GM20431 (cell line): ENCODE results near the gene TPH2.

Experiments used
- in situ Hi-C: fragments of 300-500 bp; cut with MseI, MboI; formaldehyde crosslinking; loops from one replicate; pipeline ENCODE4 v1.15.0; 2020; ENCODE audit warnings: low sequenced_read_pairs; ENCODE audit not compliant: unreplicated experiment

Gene TPH2

DNA sequence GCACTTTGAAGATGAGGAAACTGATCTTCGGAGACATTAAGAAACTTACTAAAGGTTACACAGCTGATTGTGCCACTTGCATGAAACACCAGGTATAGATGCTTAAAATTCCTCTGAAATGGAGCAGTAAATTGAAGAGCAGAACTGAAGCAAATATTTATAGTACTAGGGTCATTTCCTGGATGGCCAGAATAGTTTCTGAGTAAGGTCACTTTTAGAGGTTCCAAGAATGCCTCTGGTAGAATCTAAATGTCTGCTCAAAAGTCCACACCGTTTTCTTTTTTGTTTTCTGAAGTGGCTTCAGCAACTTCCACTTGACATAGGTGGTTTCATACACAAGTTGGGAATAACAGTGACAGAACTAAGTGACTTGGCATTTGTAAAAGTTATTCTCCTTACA, 19.4 kb downstream of the TPH2 start:
- in situ Hi-C loops, result no loop called here

DNA sequence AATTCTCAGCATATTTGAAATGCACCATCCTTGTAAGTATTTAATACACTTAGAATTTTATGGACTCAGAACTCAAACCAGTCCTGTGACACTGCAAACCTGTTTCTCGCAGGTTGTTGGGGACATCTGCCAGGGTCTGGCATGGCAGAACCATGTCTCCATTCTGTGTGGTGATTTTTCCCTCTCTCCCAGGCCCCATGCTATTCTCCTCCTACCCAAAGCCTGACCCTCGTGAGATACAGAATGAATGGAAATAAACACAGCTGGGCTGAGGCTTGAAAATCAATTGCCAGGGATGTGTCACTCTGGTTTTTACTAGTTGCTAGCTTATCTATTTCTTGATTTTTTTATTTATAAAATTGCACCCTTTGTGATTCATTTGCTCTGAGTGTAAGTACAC, 19.8 kb downstream of the TPH2 start:
- in situ Hi-C loops, result no loop called here

DNA sequence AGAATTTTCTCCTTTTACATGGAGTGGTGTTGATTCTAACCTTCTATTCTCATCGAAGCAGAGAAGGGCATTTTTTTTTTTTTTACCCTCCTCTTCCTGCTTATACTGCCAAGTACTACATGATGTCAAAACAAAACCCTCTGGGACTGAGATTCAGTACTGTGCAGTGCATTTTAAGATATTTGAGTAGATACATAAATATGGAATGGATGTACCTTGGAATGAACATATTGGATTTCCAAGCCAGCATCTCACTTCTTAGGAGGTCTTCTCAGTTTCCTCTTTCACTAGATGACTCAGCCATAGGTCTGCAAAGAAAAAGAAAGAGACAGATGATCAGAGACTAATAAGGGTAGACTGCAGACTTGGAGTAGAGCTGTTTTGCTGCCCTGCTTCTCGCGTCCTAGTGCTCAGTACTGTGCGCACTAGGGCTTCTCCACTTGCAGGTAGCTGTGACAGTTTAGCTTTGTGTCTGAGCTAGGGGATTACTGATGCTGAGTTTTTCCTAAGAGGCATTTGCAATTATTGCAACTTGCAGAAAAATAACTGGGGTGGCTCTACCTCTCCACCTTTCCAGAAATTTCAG, 20.4 kb downstream of the TPH2 start:
- in situ Hi-C loops, result no loop called here

DNA sequence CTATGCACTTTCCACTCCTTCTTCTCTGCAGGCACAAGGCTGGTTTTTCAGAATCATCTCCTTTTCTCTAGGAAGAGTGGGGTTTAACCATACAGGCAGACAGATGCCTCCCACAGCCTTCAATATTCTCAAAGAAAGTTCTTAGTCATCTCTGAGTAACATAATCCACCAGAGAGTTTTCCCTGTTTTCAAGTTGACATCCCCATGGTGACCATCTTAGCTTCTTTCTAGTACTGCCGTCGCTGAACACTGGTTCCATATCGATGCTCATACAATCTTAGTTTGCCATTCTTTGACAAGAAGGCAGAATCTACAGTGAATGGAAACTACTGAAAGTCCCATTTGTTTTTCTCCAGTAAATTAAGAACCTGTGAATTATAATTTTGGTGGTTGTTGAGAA, 28.6 kb downstream of the TPH2 start:
- in situ Hi-C loops, result no loop called here

DNA sequence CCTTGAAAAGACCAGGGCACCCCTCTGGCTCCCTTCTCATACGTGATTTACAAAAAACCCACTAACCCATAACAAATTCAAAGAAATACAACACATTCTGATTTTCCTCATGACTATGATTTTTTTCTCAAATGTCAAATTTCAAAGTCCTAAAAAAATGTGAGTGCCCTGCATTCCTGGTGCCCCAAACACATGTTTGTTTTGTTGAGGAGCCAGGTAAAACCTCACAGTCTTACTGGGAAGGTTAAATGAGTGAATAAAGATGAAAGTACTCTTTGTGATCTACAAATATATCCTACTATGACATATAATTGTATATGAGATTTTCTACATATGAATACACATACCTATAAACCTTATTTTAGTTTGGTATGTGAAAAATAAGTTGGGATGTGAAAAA, 30.7 kb downstream of the TPH2 start:
- in situ Hi-C loops, result no loop called here

DNA sequence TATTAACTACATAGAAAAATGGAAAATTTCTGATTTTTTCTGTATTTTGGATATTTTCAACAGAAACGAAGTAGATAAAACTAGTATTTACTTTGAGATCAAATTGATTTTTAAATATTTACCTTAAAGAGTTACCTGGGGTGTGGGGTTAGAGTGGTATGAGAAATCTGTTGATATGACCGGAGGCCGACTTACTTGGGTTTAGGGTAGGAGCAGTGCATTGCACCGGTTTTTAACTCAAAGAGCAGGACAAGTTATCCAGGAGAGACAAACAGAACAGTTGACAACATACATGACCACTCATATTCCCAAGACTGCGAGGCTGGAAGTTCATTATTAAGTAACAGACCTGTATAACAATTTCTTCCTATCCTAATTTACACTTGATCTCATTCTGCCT, 31.4 kb downstream of the TPH2 start:
- in situ Hi-C loops, result no loop called here

DNA sequence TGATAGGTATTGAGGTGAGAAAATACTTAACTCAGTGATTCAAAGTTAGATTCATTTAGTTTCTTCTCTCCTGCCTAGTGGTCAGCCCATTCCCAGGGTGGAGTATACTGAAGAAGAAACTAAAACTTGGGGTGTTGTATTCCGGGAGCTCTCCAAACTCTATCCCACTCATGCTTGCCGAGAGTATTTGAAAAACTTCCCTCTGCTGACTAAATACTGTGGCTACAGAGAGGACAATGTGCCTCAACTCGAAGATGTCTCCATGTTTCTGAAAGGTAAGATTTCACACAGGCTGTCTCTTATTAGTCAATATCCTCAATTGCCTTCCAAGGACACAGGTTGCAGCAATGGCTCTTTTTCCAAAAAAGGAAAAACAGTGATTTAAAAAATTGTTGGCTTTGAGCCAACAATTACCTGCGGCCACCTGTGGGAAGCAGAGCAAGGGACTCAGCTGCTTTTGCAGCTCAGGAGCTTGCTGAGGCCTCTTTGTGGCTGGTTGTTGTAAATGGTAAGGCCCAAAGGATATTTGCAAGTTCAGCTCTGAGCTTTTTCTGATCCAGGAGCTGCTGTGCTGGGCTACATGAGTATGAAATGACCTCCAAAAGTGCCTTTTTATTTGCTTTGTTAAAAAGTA, 33.9 kb downstream of the TPH2 start:
- in situ Hi-C loops, result no loop called here

DNA sequence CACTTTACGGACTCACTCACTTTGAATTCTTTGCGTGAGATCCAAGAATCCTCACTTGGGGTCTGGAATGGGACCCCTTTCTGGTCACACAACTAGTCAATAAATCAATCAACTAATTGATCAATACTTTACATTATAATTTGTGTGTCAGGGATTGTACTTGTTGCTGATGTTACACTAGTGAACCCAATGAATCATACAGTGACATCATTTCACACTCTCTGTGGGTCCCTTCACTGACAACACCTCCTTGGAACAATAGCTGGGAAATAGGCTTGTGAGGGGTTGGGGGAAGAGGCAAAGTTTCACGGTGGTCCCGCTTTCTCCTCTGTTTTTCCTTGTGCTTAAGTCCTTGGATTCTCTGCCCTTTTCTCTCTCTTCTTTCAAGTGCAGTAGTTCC, 35.0 kb downstream of the TPH2 start:
- in situ Hi-C loops, result no loop called here

DNA sequence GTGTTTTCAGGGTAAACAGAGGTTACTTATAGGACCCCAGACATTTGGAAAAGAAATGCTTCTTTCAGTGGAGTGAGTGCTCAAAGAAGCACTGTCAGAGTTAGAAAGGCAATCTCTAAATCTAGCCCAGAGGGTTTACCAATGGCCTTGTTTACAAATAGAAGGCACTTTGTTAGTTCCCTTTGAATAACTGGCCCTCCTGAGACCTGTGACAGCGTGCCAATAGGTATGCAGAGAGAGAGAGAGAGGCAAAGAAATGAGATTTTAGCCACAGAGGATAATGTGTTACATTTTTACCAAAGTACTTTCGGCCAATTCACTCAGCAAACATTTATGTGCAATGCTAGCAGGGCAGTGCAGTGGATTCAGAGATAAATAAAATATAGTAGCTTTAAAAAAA, 41.9 kb downstream of the TPH2 start:
- in situ Hi-C loops, result no loop called here

DNA sequence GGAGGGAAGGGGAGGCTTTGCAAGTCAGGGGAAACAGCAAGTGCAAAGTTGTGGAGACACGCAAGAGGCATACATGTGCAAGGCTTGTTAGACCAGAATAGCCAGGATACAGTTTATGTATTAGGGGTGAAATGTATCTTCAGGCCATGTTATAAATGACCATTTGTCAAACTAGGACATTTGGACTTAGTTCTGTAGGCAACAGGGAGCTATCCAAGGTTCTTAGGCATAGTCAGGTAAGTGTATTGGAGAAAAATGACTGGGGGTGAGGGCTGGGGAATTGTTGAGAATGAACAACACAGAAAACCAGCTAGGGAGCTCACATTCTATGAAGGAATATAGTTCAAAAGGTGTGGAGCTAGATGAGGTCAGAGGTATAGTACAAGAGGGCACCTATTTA, 42.5 kb downstream of the TPH2 start:
- in situ Hi-C loops, result no loop called here

DNA sequence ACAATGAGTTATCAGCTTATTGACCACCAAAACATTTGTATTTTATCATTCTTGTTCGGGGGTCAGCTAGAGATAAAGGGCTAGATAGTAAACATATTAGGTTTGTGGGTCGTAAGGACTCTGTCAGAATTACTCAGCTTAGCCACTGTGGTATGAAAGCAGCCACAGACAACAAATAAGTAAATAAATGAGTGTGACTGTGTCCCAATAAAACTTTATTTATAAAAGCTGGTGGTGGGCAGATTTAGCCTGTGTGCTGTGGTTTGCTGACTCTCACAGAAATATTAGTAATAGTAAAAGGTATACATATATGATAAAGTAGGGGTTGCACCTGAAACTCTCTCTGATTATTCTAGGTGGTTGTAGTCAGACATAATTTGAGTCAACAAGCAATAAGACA, 56.1 kb downstream of the TPH2 start:
- in situ Hi-C loops, result no loop called here

DNA sequence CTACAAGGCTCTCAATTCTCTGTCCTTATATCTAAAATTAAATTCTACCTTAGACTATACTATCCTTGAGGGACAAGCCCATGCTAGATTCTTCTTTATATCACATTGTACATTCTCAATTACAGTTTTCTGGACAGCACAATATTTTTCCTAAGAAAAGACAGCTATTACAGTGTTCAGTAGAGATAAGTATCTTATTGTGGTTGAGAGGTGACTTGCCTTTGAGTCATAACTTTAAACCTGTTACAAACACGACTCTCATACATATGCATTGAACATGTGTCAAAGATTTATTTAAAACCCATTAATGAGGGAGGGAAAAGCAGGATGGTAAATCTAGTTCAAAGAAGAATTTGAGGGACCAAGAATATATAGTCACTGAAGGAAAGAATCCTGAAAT, 61.1 kb downstream of the TPH2 start:
- in situ Hi-C loops, result no loop called here

DNA sequence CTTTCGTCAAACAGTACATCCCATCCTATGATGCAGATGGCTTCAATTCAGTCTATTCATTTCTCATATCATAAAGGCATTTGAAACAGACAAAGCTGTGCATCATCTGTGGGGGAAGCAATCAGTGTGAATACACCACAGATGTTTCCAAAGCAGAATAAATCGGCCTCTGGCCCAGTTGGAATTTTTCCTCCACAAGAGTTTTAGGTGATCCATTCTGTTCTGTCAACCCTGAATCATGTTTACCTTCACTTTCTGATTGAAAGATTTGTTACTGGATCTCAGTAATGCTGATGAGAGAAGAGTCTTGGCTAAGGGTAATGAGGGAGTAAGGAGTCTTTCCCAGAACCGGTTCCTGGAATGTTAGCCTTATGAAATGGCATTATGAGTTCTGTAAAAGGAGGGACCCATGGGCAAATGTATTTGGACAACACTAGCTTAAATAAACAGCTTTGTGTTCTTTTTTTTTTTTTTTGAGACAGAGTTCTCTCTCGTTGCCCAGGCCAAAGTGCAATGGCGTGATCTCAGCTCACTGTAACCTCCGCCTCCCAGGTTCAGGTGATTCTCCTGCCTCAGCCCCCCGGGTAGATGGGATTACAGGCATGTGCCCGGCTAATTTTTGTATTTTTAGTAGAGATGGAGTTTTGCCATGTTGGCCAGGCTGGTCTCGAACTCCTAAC, 62.5 kb downstream of the TPH2 start:
- in situ Hi-C loops, result no loop called here

DNA sequence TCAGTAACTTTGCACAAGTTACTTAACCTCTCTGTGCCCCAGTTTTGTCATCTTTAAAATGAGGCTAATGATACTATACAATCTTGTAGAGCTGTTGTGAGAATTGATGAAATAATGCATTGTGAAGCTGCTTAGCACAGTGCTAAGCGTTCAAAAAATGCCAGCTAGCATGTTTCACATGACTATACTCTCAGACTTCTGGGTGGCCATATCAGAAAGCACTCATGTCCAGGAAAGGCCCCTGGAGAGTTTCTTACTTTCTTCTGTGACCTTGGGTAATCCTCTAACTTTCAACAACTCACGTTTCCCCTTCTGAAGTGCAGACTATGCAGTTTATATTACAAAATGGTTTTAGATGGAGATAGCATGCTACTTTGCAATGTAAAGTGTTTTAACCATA, 68.1 kb downstream of the TPH2 start:
- in situ Hi-C loops, result no loop called here

DNA sequence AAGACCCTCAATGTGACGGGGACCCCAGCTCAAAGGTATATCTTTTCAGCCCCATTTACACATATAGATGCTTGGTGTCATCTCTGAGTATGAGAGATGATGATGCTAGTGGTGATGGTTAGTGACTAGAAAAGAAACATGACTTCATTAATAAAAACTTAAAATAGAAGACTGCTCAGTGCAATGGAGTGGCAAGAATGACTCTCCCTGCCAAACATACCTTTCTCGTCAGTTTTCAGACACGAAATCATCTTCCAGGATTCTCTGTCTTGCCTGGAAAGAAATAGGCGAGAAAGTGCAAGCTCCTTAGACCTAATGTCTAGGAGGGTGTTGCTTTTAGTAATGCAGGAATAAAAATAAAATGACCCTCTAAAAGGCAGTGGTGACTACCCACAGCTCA, 71.7 kb downstream of the TPH2 start:
- in situ Hi-C loops, result no loop called here

DNA sequence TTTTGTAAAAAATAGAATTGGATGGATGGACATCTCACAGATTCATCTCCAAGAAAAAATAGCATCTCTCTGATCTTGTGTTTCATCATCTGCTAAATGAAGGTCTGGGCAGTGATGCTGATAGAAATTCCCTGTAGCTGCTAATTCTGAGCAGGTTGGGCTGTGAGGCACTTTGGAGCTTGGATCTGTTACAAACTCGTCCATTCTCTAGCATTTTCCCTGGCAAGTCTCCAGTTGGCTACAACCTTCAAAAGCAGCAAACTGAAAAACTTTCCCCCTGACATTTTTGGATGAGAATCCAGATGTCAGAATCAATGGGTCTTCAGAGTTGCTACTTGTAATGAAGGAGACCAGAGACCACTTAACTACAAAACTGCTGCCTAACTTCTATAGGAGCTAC, 72.7 kb downstream of the TPH2 start:
- in situ Hi-C loops, result no loop called here

DNA sequence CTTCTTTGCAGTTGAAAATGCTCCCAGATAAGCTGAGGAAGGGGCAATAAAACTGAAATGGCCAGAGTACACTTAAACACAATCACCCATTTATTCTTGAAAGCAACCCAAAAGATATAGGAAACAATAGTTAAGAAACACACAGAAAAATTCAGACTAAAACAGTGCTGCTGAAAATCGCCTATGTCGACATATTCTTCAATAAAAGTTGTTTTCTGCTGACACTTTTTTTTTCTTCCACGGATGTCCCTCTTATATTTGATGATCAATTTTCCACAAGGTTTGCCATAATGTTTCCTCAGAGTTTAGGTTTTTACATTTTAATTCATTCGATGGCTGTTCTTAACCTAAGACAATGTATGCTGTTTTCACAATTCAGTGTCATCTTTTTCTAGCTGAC, 74.2 kb downstream of the TPH2 start:
- in situ Hi-C loops, result no loop called here

DNA sequence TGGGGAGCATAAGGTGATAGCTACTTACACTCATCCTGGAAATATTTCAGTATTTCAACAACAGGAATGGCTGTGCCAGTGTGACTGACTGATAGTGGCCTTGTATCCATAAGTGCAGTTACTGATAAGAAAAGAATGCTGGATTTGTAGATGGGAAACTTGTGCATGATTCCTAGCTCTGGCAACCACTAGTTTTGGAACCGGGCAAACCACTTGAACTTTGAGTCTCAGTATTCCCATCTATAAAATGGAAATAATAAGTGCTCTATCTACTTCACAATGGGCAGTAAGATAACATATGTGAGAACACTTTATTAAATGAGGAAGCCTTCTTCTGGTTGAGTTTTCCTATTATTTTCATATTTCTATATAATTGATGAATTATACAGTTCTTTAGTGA, 77.2 kb downstream of the TPH2 start:
- in situ Hi-C loops, result no loop called here

DNA sequence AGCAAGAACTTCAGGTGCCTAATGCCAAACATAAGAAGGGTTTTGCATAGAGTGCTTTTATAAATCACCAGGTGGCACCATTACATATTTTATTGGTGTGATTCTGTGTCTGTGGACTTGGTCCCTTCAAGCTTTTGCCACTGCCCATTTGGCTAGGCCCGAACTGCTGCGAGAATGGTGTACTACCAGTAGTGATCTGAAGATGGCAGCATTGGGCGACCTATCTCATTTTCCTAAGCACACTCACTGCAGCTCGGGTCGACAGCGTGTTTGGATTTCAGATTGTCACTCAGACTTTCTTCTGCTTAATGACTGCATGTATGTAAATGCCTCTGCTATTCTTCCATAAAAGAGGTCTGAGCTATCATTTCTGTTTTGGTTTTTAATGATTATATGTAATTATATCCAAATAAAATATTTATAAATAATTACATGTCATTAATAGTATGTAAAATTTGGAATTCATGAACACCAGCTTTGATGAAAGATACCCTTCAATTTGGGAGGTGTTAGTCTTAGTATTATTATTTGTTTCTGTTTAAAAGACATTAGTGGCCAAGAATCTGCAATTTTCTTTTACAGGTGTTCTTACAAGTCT, 78.5 kb downstream of the TPH2 start:
- in situ Hi-C loops, result no loop called here

DNA sequence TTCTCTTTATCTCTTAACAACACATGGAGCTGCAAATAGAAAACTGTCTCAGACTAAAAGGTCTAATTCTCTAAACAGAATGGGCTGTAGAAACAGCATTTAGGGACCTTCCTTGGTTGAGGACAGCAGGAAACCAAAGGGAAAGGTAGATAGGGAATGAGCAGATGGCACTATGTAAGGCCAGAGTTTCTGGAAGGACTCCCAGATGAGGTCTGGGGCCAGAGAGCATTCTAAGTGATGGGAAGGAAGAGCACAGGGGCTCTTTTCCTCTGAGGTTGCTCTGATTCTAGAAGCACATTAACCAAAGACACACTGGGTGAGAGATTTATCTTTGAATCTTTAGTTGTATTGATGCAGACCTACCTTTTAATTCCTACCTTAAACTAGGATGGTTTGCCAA, 79.4 kb downstream of the TPH2 start:
- in situ Hi-C loops, result no loop called here

DNA sequence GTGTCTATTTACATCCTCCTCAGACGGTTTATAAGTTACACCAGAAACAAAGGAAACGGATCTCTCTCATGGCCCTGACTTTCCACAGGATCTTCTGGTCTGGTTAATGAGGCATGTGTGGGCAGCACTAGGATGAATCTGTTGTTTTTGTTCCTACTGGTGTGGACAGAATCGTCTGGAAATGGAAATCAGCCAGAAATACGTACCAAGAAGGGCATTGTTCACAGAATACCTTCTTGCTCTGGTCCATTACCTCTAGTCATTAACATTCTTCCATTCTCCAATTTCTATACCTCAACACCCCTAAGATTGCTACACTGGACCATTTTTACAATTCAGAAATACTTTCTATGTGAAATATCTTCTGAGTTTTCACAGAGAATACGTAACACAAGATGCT, 86.0 kb downstream of the TPH2 start:
- in situ Hi-C loops, result no loop called here

DNA sequence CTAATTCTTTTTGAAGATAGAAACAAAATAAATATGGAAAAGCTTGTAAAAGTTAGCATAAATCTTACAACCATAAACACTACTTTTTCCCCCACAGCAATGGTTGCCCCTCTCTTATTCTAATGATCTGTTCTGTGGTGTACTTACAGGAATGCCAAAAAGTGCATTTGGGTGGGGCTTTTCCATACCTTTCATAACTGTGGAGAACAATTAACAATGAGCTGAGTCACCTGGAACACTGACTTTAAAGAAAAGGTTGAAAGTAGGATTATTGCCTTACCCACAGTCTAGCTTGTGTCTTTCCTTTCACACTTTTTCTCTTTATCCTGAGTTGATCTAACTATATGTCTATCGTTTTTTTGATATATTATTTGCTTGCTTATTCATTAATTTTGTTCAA, 86.9 kb downstream of the TPH2 start:
- in situ Hi-C loops, result no loop called here
